HCT116 (cell line): Measurements from ENCODE around the gene PAM16. TPM values are rescaled to one million over a fixed set of nuclear protein-coding genes. Genes with fewer than 3 reads are reported as not detected.

ENCODE experiments used
- ATAC-seq: fragments of 200-7000 bp; cut with Tn5 transposase; 2 replicates; pipeline ENCODE4 v1.9.1; 2020; ENCODE audit warnings: mild to moderate bottlenecking, moderate library complexity
- BruUV-seq: library from RNA; stranded (reverse); fragments of 400-500 nt; replicated peaks from 2 replicates; lab custom pipeline; 2021; lab: Mats Ljungman, UMichigan
- CTCF ChIA-PET: fragments of 300-600 bp; sonication (Branson Sonifier 250); formaldehyde crosslinking; loops from one replicate; lab custom pipeline; 2021; ENCODE audit warnings: antibody characterized with exemption; lab: Charles Lee
- POLR2A ChIA-PET: fragments of 300-600, 350-600 bp; sonication (Branson Sonifier 250); formaldehyde crosslinking; loops from one replicate; lab custom pipeline; 2021; ENCODE audit warnings: antibody characterized with exemption; lab: Charles Lee
- RAD21 ChIA-PET, 2 experiments: fragments of 300-600 bp; sonication (Branson Sonifier 250); formaldehyde crosslinking; loops; one replicate each; lab custom pipeline; 2023; ENCODE audit warnings: low total read pairs in 2 of 2; ENCODE audit not compliant: uncharacterized antibody in 2 of 2, unreplicated experiment in 2 of 2, low non-redundant PET in 1 of 2; lab: Charles Lee
- DNase-seq: peaks from one replicate; pipeline ENCODE4 v3.0.0-alpha.2; 2010; ENCODE audit warnings: low read depth, low spot score
- H2AFZ ChIP-seq: fragments of 200-600 bp; shearing (Covaris generic), sonication (generic); 2 replicates; pipeline ENCODE4 v1.6.1; 2017; ENCODE audit warnings: low read depth, mixed run types, mixed read lengths, antibody characterized with exemption, low read length; ENCODE audit not compliant: poor library complexity, severe bottlenecking
- H3K27ac ChIP-seq: 2 replicates; pipeline ENCODE4 v1.5.1; 2012; ENCODE audit warnings: low read depth, low read length
- H3K27me3 ChIP-seq: fragments of 200-600 bp; sonication (generic); 2 replicates; pipeline ENCODE4 v1.6.1; 2016; ENCODE audit warnings: mixed run types, low read length, mixed read lengths; ENCODE audit not compliant: insufficient read depth
- H3K36me3 ChIP-seq, 2 experiments: fragments of 200-500 bp in 1 of 2; fragments of 200-600 bp in 1 of 2; sonication (Bioruptor generic) in 1 of 2; sonication (generic) in 1 of 2; 2 replicates each; pipeline versions ENCODE4 v1.5.1 to v1.6.1; 2014 to 2016; ENCODE audit warnings: low read length in 2 of 2, inconsistent platforms in 1 of 2, mixed read lengths in 1 of 2, mixed run types in 1 of 2; ENCODE audit not compliant: insufficient read depth in 2 of 2, control insufficient read depth in 1 of 2
- H3K4me1 ChIP-seq, 2 experiments: fragments of 200-600 bp in 1 of 2; sonication (generic) in 1 of 2; 2 replicates each; pipeline versions ENCODE4 v1.5.1 to v1.6.1; 2012 to 2017; ENCODE audit warnings: low read length in 2 of 2, inconsistent platforms in 1 of 2, mild to moderate bottlenecking in 1 of 2, mixed read lengths in 1 of 2, mixed run types in 1 of 2, moderate library complexity in 1 of 2; ENCODE audit not compliant: insufficient read depth in 2 of 2, control insufficient read depth in 1 of 2
- H3K4me2 ChIP-seq: fragments of 200-600 bp; sonication (generic); 2 replicates; pipeline ENCODE4 v1.6.1; 2017; ENCODE audit warnings: mixed run types, low read length, mixed read lengths
- H3K4me3 ChIP-seq, 2 experiments: fragments of 200-600 bp in 1 of 2; sonication (generic) in 1 of 2; replicated peaks in 1 of 2; 2 replicates each; pipeline ENCODE4 v1.5.1; 2011 to 2016; ENCODE audit warnings: low read length in 2 of 2, control low read depth in 1 of 2, low read depth in 1 of 2, mild to moderate bottlenecking in 1 of 2, mixed read lengths in 1 of 2, mixed run types in 1 of 2
- H3K79me2 ChIP-seq: fragments of 200-600 bp; sonication (generic); 2 replicates; pipeline ENCODE4 v1.6.1; 2017; ENCODE audit warnings: mild to moderate bottlenecking, mixed run types, low read length, moderate library complexity, mixed read lengths; ENCODE audit not compliant: insufficient read depth
- H3K9ac ChIP-seq: fragments of 200-600 bp; sonication (generic); 2 replicates; pipeline ENCODE4 v1.6.1; 2016; ENCODE audit warnings: low read length, mixed read lengths
- H3K9me2 ChIP-seq: fragments of 200-600 bp; sonication (generic), shearing (Covaris generic); 2 replicates; pipeline ENCODE4 v1.6.1; 2017; ENCODE audit warnings: mixed run types, mild to moderate bottlenecking, moderate library complexity; ENCODE audit not compliant: insufficient read depth
- H3K9me3 ChIP-seq, 2 experiments: fragments of 200-500 bp in 1 of 2; fragments of 200-600 bp in 1 of 2; sonication (Bioruptor generic) in 1 of 2; sonication (generic) in 1 of 2; 2 replicates each; pipeline ENCODE4 v1.6.1; 2014 to 2017; ENCODE audit warnings: low read length in 2 of 2, mixed read lengths in 2 of 2, inconsistent platforms in 1 of 2, low read depth in 1 of 2, mild to moderate bottlenecking in 1 of 2, mixed run types in 1 of 2, moderate library complexity in 1 of 2; ENCODE audit not compliant: control insufficient read depth in 1 of 2, insufficient read depth in 1 of 2
- H4K20me1 ChIP-seq: fragments of 200-600 bp; sonication (generic), shearing (Covaris generic); 2 replicates; pipeline ENCODE4 v1.6.1; 2017; ENCODE audit warnings: mixed run types, mild to moderate bottlenecking, moderate library complexity; ENCODE audit not compliant: insufficient read depth
- JUND ChIP-seq: IDR thresholded peaks from 2 replicates; pipeline ENCODE4 v1.6.1; 2012
- MAX ChIP-seq: IDR thresholded peaks from 2 replicates; pipeline ENCODE4 v1.6.1; 2012
- POLR2AphosphoS5 ChIP-seq: IDR thresholded peaks from 2 replicates; pipeline ENCODE4 v1.6.1; 2011; ENCODE audit warnings: mild to moderate bottlenecking, low read depth, low read length, moderate library complexity
- RAD21 ChIP-seq: IDR thresholded peaks from 2 replicates; pipeline ENCODE4 v1.6.1; 2012; ENCODE audit warnings: low read depth, mild to moderate bottlenecking
- SP1 ChIP-seq: IDR thresholded peaks from 2 replicates; pipeline ENCODE4 v1.6.1; 2012; ENCODE audit warnings: low read depth
- ZBTB33 ChIP-seq: IDR thresholded peaks from 2 replicates; pipeline ENCODE4 v1.6.1; 2011; ENCODE audit warnings: mild to moderate bottlenecking, low read length, moderate library complexity; ENCODE audit not compliant: insufficient replicate concordance; ENCODE audit errors: extremely low read depth
- intact Hi-C: fragments of 100-400 bp; cut with micrococcal nuclease; formaldehyde crosslinking; loops from 2 replicates; pipeline ENCODE4 v1.10.0; 2022
- total RNA-seq: library from RNA; stranded (reverse); gene quantifications from one replicate; pipeline ENCODE4 v1.2.1, GENCODE V29; 2021; ENCODE audit not compliant: unreplicated experiment
- TF ChIP-seq, protein P1 (sequence below): IDR thresholded peaks from 2 replicates; pipeline ENCODE4 v1.6.1; 2012; ENCODE audit warnings: low read depth

The PAM16 gene
- total RNA-seq, 1 experiment from 2014 or later, result 102 TPM

DNA sequence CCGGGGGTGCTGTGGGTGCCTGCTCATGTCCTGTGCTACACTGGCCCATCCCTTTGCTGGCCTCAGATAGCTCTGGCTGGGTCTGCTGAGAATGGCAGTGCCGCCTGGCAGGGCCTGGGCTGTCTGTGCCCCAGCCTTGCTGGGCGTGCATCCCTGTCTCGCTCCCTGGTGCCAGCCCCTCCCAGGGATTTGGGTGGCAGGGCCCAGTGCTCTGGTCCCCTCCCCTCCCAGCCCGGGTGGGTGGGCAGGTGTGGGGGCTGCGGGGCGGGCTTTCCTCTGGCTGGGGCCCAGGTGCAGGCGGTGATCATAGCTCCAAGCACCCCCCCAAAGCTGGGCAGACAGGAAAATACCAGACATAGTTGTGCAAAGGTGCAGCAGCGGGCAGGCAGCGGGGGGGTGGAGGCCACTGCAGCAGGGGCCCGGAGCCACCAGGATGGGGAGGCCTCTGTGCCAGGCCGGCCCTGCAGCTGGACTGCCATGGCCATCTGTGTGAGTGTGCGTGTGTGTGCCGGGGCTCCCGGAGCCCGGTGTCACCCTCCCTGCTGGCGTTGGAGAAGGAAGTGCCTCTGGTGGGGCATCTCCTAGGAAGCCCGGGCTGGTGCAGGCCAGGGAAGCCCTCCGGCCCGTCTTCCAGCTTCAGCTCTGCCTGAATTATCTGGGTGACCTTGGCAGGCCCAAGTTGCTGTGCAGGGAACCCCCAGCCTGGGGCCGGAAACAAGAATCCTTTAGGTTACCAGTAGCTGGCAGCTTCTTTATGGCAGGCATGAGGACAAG is 27.9 kb downstream of the PAM16 start:
- H3K4me1 ChIP-seq, result peaks cover 20 to 49% of the 10 kb centered on the region in 2 experiments; a peak in 3 of 4 replicates
- H3K79me2 ChIP-seq, result peaks cover 91% of the 10 kb centered on the region
- H2AFZ ChIP-seq, result no peak overlapping the region
- no peaks in the 10 kb centered on the region for H3K27me3 ChIP-seq
- ATAC-seq (no peak), DNase-seq (no peak)
- POLR2A ChIA-PET, result no interaction called here
- H4K20me1 ChIP-seq, result no peaks in the 10 kb centered on the region
- H3K9ac ChIP-seq, result no peak overlapping the region
- TF ChIP-seq, protein P1, sequence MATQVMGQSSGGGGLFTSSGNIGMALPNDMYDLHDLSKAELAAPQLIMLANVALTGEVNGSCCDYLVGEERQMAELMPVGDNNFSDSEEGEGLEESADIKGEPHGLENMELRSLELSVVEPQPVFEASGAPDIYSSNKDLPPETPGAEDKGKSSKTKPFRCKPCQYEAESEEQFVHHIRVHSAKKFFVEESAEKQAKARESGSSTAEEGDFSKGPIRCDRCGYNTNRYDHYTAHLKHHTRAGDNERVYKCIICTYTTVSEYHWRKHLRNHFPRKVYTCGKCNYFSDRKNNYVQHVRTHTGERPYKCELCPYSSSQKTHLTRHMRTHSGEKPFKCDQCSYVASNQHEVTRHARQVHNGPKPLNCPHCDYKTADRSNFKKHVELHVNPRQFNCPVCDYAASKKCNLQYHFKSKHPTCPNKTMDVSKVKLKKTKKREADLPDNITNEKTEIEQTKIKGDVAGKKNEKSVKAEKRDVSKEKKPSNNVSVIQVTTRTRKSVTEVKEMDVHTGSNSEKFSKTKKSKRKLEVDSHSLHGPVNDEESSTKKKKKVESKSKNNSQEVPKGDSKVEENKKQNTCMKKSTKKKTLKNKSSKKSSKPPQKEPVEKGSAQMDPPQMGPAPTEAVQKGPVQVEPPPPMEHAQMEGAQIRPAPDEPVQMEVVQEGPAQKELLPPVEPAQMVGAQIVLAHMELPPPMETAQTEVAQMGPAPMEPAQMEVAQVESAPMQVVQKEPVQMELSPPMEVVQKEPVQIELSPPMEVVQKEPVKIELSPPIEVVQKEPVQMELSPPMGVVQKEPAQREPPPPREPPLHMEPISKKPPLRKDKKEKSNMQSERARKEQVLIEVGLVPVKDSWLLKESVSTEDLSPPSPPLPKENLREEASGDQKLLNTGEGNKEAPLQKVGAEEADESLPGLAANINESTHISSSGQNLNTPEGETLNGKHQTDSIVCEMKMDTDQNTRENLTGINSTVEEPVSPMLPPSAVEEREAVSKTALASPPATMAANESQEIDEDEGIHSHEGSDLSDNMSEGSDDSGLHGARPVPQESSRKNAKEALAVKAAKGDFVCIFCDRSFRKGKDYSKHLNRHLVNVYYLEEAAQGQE, result no peak
- no peak for TF ChIP-seq RAD21
- no peak for TF ChIP-seq MAX
- no peak for TF ChIP-seq SP1
- no peak for TF ChIP-seq JUND
- TF ChIP-seq ZBTB33, result no peak
- TF ChIP-seq POLR2AphosphoS5, result no peak
- BruUV-seq, result no TSS peak
- no peak overlapping the region; the same call in 1 of the 2 replicates for H3K27ac ChIP-seq
- H3K4me2 ChIP-seq, result no peak overlapping the region
- intact Hi-C loops, result no loop called here
- H3K9me2 ChIP-seq, result no peaks in the 10 kb centered on the region
- CTCF ChIA-PET, result interaction anchor here (1.2 kb wide), 1 partner anchor 14 kb away, joined by 3 read pairs; no protein-coding TSS in a partner anchor
- H3K36me3 ChIP-seq, result no peaks in the 10 kb centered on the region
- no peaks in the 10 kb centered on the region for H3K9me3 ChIP-seq
- no peak overlapping the region for H3K4me3 ChIP-seq
- RAD21 ChIA-PET, result interaction anchor here in 1 of 2 experiments (0.7 to 1.0 kb wide), 2 partner anchors 17 to 50 kb away, joined by 3 read pairs; partner anchors contain the start of gene TFAP4
